K562 (cell line): ENCODE results near the gene TPK1. TPM values are rescaled to one million over a fixed set of nuclear protein-coding genes. Genes with fewer than 3 reads are reported as not detected.

Experiments
- AFF1 ChIP-seq, 2 experiments: fragments of 450-650 bp; IDR thresholded peaks; 2 replicates each; pipeline ENCODE4 v1.6.1; 2018; ENCODE audit warnings: mild to moderate bottlenecking in 2 of 2, low read depth in 1 of 2; ENCODE audit not compliant: partially characterized antibody in 2 of 2
- ARID1B ChIP-seq: fragments of 450-650 bp; IDR thresholded peaks from 2 replicates; pipeline ENCODE4 v1.6.1; 2016; ENCODE audit warnings: antibody characterized with exemption, mild to moderate bottlenecking, inconsistent platforms
- ATF7 ChIP-seq: fragments of 450-650 bp; IDR thresholded peaks from 2 replicates; pipeline ENCODE4 v1.7.1; 2014; ENCODE audit warnings: mild to moderate bottlenecking, moderate library complexity
- CBFA2T2 ChIP-seq: fragments of 450-650 bp; conservative IDR thresholded peaks from 2 replicates; pipeline ENCODE4 v1.6.1; 2017; ENCODE audit warnings: mild to moderate bottlenecking
- DACH1 ChIP-seq: fragments of 450-650 bp; IDR thresholded peaks from 2 replicates; pipeline ENCODE4 v1.6.1; 2018; ENCODE audit not compliant: partially characterized antibody
- DPF2 ChIP-seq: fragments of 450-650 bp; IDR thresholded peaks from 2 replicates; pipeline ENCODE4 v1.6.1; 2016
- FOSL1 ChIP-seq: fragments of 200-800 bp; sonication (Bioruptor generic); conservative IDR thresholded peaks from 2 replicates; pipeline ENCODE4 v1.6.1; 2016; ENCODE audit warnings: missing genetic modification characterization, missing compliant biosample characterization
- FOXM1 ChIP-seq, 2 experiments: fragments of 450-650 bp in 1 of 2; sonication (generic) in 1 of 2; formaldehyde crosslinking in 1 of 2; IDR thresholded peaks; 2 replicates each; pipeline versions ENCODE4 v1.6.1 to v1.9.0; 2017 to 2022; ENCODE audit warnings: low read depth in 2 of 2, mild to moderate bottlenecking in 2 of 2, missing genetic modification reagents in 1 of 2, moderate library complexity in 1 of 2
- HDAC2 ChIP-seq: fragments of 450-650 bp; IDR thresholded peaks from 2 replicates; pipeline ENCODE4 v1.6.1; 2016; ENCODE audit warnings: mild to moderate bottlenecking
- JUND ChIP-seq, 2 experiments: IDR thresholded peaks; 2 replicates in 1 of 2; 3 replicates in 1 of 2; pipeline ENCODE4 v1.6.1; 2011; ENCODE audit warnings: borderline replicate concordance in 2 of 2, low read depth in 2 of 2, low read length in 2 of 2, improper control_type of control experiment in 1 of 2, missing biosample characterization in 1 of 2, missing genetic modification characterization in 1 of 2, missing genetic modification reagents in 1 of 2
- MEIS2 ChIP-seq: fragments of 450-650 bp; IDR thresholded peaks from 2 replicates; pipeline ENCODE4 v1.6.1; 2014; ENCODE audit warnings: mild to moderate bottlenecking; ENCODE audit not compliant: partially characterized antibody
- PKNOX1 ChIP-seq: fragments of 450-650 bp; IDR thresholded peaks from 2 replicates; pipeline ENCODE4 v1.6.1; 2016
- RB1 ChIP-seq: fragments of 450-650 bp; IDR thresholded peaks from 2 replicates; pipeline ENCODE4 v1.6.1; 2017; ENCODE audit warnings: low read depth, mild to moderate bottlenecking
- SMARCA4 ChIP-seq: fragments of 450-650 bp; IDR thresholded peaks from 2 replicates; pipeline ENCODE4 v1.6.1; 2016
- SRSF7 ChIP-seq: fragments of 200-400 bp; formaldehyde crosslinking; optimal IDR thresholded peaks from 2 replicates; pipeline ENCODE3; 2017; ENCODE audit warnings: mild to moderate bottlenecking, low read depth, low read length
- TEAD4 ChIP-seq, 2 experiments: sonication (generic) in 1 of 2; formaldehyde crosslinking in 1 of 2; IDR thresholded peaks; 2 replicates each; pipeline versions ENCODE4 v1.6.1 to v1.8.0; 2012 to 2022; ENCODE audit warnings: borderline replicate concordance in 1 of 2, inconsistent platforms in 1 of 2, low read length in 1 of 2, mild to moderate bottlenecking in 1 of 2, missing genetic modification reagents in 1 of 2
- ZNF224 ChIP-seq: sonication (generic); formaldehyde crosslinking; IDR thresholded peaks from 2 replicates; pipeline ENCODE4 v1.8.0; 2022; ENCODE audit warnings: mild to moderate bottlenecking, missing genetic modification reagents
- polyA plus RNA-seq, 8 experiments: library from polyadenylated mRNA; depleted of rRNA in 4 of 8; stranded (reverse) in 5 of 8; unstranded in 3 of 8; fragments of >200 nt; fragmentation: Nextera tagmentation in 2 of 8; fragmentation: Illumina TruSeq in 1 of 8; extraction: Ambion mirVana in 2 of 8; extraction: Trizol in 1 of 8; gene quantifications; 2 replicates each; pipeline versions ENCODE4 v1.2.1 to v1.2.3, GENCODE V29; 2011 to 2014; ENCODE audit warnings: inconsistent platforms in 1 of 8, missing spikeins in 1 of 8
- total RNA-seq, 7 experiments: library from RNA; depleted of rRNA in 6 of 7; stranded (reverse); fragments of >200 nt in 6 of 7; fragmentation: Illumina TruSeq in 2 of 7; extraction: Trizol in 2 of 7; gene quantifications; 2 replicates each; pipeline versions ENCODE4 v1.2.1 to v1.2.3, GENCODE V29; 2011 to 2021; ENCODE audit warnings: low replicate concordance in 1 of 7

Gene TPK1
- total and polyA plus RNA-seq, 9 of the 15 experiments (the other 6 are each of a cell fraction or from before 2014, with no cell fraction given): 5.1 to 16.2 (median 9.2) TPM

GRCh38 chr7:144830811-144831210 lies 5.0 kb downstream of the TPK1 start (continued):
- TF ChIP-seq TEAD4 (IDR thresholded peaks at IDR 0.05; ENCODE audit: low read length) (0 out of 2 replicates have a peak, but pooled peaks have one; percentile 23), TEAD4 (CRISPR knock-in tag; IDR thresholded peaks at IDR 0.05; ENCODE audit: borderline replicate concordance) (no peak), CBFA2T2 (peak; percentile 31; the same call in 1 of the 2 replicates), PKNOX1 (peak; percentile 71), ARID1B (peak; percentile 62), HDAC2 (0 out of 2 replicates have a peak, but pooled peaks have one; percentile 17), DPF2 (peak; percentile 59; the same call in 1 of the 2 replicates), SMARCA4 (peak; percentile 55; the same call in 1 of the 2 replicates), FOSL1 (tag) (peak; percentile 78), RB1 (no peak), DACH1 (peak; percentile 75), SRSF7 (no peak), ZNF224 (CRISPR knock-in tag) (no peak), AFF1 (IDR thresholded peaks at IDR 0.05; ENCODE audit: low read depth in 1 of 2, partially characterized antibody in 2 of 2) (no peak), MEIS2 (peak; percentile 86), ATF7 (no peak), FOXM1 (IDR thresholded peaks at IDR 0.05; ENCODE audit: low read depth) (no peak), FOXM1 (CRISPR knock-in tag; IDR thresholded peaks at IDR 0.05; ENCODE audit: low read depth) (no peak), JUND (IDR thresholded peaks at IDR 0.05; ENCODE audit: borderline replicate concordance, low read depth, low read length) (peak; percentile 85), JUND (tag; IDR thresholded peaks at IDR 0.05; ENCODE audit: borderline replicate concordance, low read depth, low read length) (peak; percentile 89; the same call in 2 of the 3 replicates)
